ENCODE data around the gene RAD51AP2.
"Not testable (repeated sequence)": the region's sequence is repeated elsewhere in the genome, so short reads cannot be mapped to it uniquely, and the experiment has no call there.

The RAD51AP2 gene

GRCh38 chr2:17518212-17519154 lies at the start of gene RAD51AP2:
Gene RAD51AP2 (minus strand): TSS chr2:17518440. CDS start chr2:17518415, 25 bp downstream.
- peak; percentile 92 for DNase-seq (ENCODE audit: low spot score)

- not testable (repeated sequence) for DNase-seq (ENCODE audit: low spot score)
Measured at GRCh38 chr2:17565726-17566125, 47.5 kb upstream of the RAD51AP2 start.

- DNase-seq (ENCODE audit: low spot score): no peak
Measured at GRCh38 chr2:17558878-17559277, 40.6 kb upstream of the RAD51AP2 start.

GRCh38 chr2:17558053-17558452 lies 39.8 kb upstream of the RAD51AP2 start:
- no peak for DNase-seq (ENCODE audit: low spot score)

GRCh38 chr2:17557596-17557995 lies 39.4 kb upstream of the RAD51AP2 start:
- DNase-seq (ENCODE audit: low spot score): no peak

- DNase-seq (ENCODE audit: low spot score): no peak
Measured at GRCh38 chr2:17555150-17555549, 36.9 kb upstream of the RAD51AP2 start.

- DNase-seq (ENCODE audit: low spot score): no peak
Measured at GRCh38 chr2:17550907-17551306, 32.7 kb upstream of the RAD51AP2 start.

GRCh38 chr2:17547737-17548136 lies 29.5 kb upstream of the RAD51AP2 start:
- DNase-seq (ENCODE audit: low spot score): no peak

- DNase-seq (ENCODE audit: low spot score): no peak
Measured at GRCh38 chr2:17547237-17547636, 29.0 kb upstream of the RAD51AP2 start.

GRCh38 chr2:17545680-17546613 lies 27.7 kb upstream of the RAD51AP2 start:
- DNase-seq (ENCODE audit: low spot score): no peak

- DNase-seq (ENCODE audit: low spot score): peak; percentile 28
Measured at GRCh38 chr2:17544256-17544655, 26.0 kb upstream of the RAD51AP2 start.

GRCh38 chr2:17543848-17544247 lies 25.6 kb upstream of the RAD51AP2 start:
- DNase-seq (ENCODE audit: low spot score): peak; percentile 40

GRCh38 chr2:17543131-17543660 lies 25.0 kb upstream of the RAD51AP2 start:
- DNase-seq (ENCODE audit: low spot score): no peak

- no peak for DNase-seq (ENCODE audit: low spot score)
Measured at GRCh38 chr2:17542471-17542870, 24.2 kb upstream of the RAD51AP2 start.

GRCh38 chr2:17541531-17541950 lies 23.3 kb upstream of the RAD51AP2 start:
- no peak for DNase-seq (ENCODE audit: low spot score)

- DNase-seq (ENCODE audit: low spot score): peak; percentile 5
Measured at GRCh38 chr2:17540813-17541530, 22.7 kb upstream of the RAD51AP2 start.

GRCh38 chr2:17540093-17540812 lies 22.0 kb upstream of the RAD51AP2 start, which contains the start of gene VSNL1:
Gene VSNL1 (plus strand): TSS chr2:17540696. CDS start chr2:17592075, 51,379 bp downstream.
- peak; percentile 83 for DNase-seq (ENCODE audit: low spot score)

- DNase-seq (ENCODE audit: low spot score): no peak
Measured at GRCh38 chr2:17539611-17540092, 21.4 kb upstream of the RAD51AP2 start.

- DNase-seq (ENCODE audit: low spot score): peak; percentile 77
Measured at GRCh38 chr2:17538844-17539554, 20.8 kb upstream of the RAD51AP2 start.

Data from GM03348 (cell line).